IMR-90 (cell line): Measurements from ENCODE around the gene PITPNM1. TPM values are rescaled to one million over a fixed set of nuclear protein-coding genes. Genes with fewer than 3 reads are reported as not detected.

Source experiments
- ATAC-seq: fragments of 200-7000 bp; cut with Tn5 transposase; 2 replicates; pipeline ENCODE4 v1.9.1; 2020; ENCODE audit warnings: low read depth, mild to moderate bottlenecking, moderate library complexity
- BruUV-seq: library from RNA; stranded (reverse); fragments of 400-500 nt; replicated peaks from 2 replicates; lab custom pipeline; 2021; lab: Mats Ljungman, UMichigan
- CTCF ChIA-PET: fragments of 300-600 bp; formaldehyde crosslinking; extraction: SDS; loops from one replicate; lab custom pipeline; 2021; ENCODE audit warnings: antibody characterized with exemption; lab: Yijun Ruan, JAX
- POLR2A ChIA-PET: fragments of 300-600 bp; sonication (Branson Sonifier 250); formaldehyde crosslinking; loops from one replicate; lab custom pipeline; 2022; ENCODE audit warnings: antibody characterized with exemption; ENCODE audit not compliant: unreplicated experiment; lab: Charles Lee
- DNase-seq: peaks from one replicate; pipeline ENCODE4 v3.0.0; 2013
- H2AFZ ChIP-seq: replicated peaks from 2 replicates; pipeline ENCODE3; 2013; ENCODE audit warnings: low read length, mild to moderate bottlenecking; ENCODE audit not compliant: poor library complexity
- H2AK5ac ChIP-seq: 2 replicates; pipeline ENCODE4 v1.6.1; 2013; ENCODE audit warnings: low read depth, low read length, inconsistent platforms
- H2AK9ac ChIP-seq: replicated peaks from 2 replicates; pipeline ENCODE3; 2013; ENCODE audit warnings: mild to moderate bottlenecking, low read depth, low read length, moderate library complexity; ENCODE audit not compliant: poor library complexity
- H2BK120ac ChIP-seq: 2 replicates; pipeline ENCODE4 v1.6.1; 2013; ENCODE audit warnings: low read depth, low read length, inconsistent platforms
- H2BK15ac ChIP-seq: 3 replicates; pipeline ENCODE4 v1.6.1; 2013; ENCODE audit warnings: low read depth, low read length, inconsistent platforms
- H2BK20ac ChIP-seq: 2 replicates; pipeline ENCODE4 v1.6.1; 2013; ENCODE audit warnings: low read depth, mild to moderate bottlenecking, inconsistent platforms, low read length, moderate library complexity
- H2BK5ac ChIP-seq: 2 replicates; pipeline ENCODE4 v1.6.1; 2013; ENCODE audit warnings: mild to moderate bottlenecking, low read depth, low read length, inconsistent platforms; ENCODE audit not compliant: poor library complexity, severe bottlenecking
- H3K14ac ChIP-seq: replicated peaks from 2 replicates; pipeline ENCODE4 v1.6.1; 2013; ENCODE audit warnings: low read depth, low read length, inconsistent platforms
- H3K18ac ChIP-seq: 2 replicates; pipeline ENCODE4 v1.6.1; 2013; ENCODE audit warnings: low read depth, low read length, control low read depth
- H3K23ac ChIP-seq: 2 replicates; pipeline ENCODE4 v1.6.1; 2013; ENCODE audit warnings: low read depth, low read length, inconsistent platforms
- H3K27ac ChIP-seq: 2 replicates; pipeline ENCODE4 v1.5.1; 2013; ENCODE audit warnings: mild to moderate bottlenecking, control low read depth, low read length; ENCODE audit not compliant: insufficient read depth
- H3K27me3 ChIP-seq: 2 replicates; pipeline ENCODE4 v1.6.1; 2013; ENCODE audit warnings: low read length; ENCODE audit not compliant: control insufficient read depth, insufficient read depth
- H3K36me3 ChIP-seq: 2 replicates; pipeline ENCODE4 v1.6.1; 2013; ENCODE audit warnings: low read length, mixed read lengths; ENCODE audit not compliant: control insufficient read depth, insufficient read depth
- H3K4ac ChIP-seq: 2 replicates; pipeline ENCODE4 v1.6.1; 2013; ENCODE audit warnings: low read depth, low read length, inconsistent platforms
- H3K4me1 ChIP-seq: 2 replicates; pipeline ENCODE4 v1.6.1; 2013; ENCODE audit warnings: low read length, mixed read lengths; ENCODE audit not compliant: control insufficient read depth, insufficient read depth
- H3K4me2 ChIP-seq: 2 replicates; pipeline ENCODE4 v1.6.1; 2013; ENCODE audit warnings: low read depth, mild to moderate bottlenecking, control low read depth, low read length, moderate library complexity
- H3K4me3 ChIP-seq: 2 replicates; pipeline ENCODE4 v1.5.1; 2013; ENCODE audit warnings: low read depth, mild to moderate bottlenecking, control low read depth, low read length, moderate library complexity; ENCODE audit not compliant: insufficient read depth
- H3K56ac ChIP-seq: 2 replicates; pipeline ENCODE4 v1.6.1; 2013; ENCODE audit warnings: low read length, inconsistent platforms; ENCODE audit not compliant: insufficient read depth; ENCODE audit errors: extremely low read depth
- H3K79me1 ChIP-seq, 2 experiments: 2 replicates each; pipeline ENCODE4 v1.6.1; 2013; ENCODE audit warnings: low read length in 2 of 2, inconsistent platforms in 1 of 2, low read depth in 1 of 2
- H3K9ac ChIP-seq: 2 replicates; pipeline ENCODE4 v1.6.1; 2013; ENCODE audit warnings: low read depth, low read length, control low read depth
- H3K9me1 ChIP-seq: 2 replicates; pipeline ENCODE4 v1.6.1; 2013; ENCODE audit warnings: low read length, inconsistent platforms; ENCODE audit not compliant: insufficient read depth
- H3K9me3 ChIP-seq: 2 replicates; pipeline ENCODE4 v1.6.1; 2013; ENCODE audit warnings: low read length; ENCODE audit not compliant: control insufficient read depth, insufficient read depth
- H4K20me1 ChIP-seq: 2 replicates; pipeline ENCODE4 v1.6.1; 2013; ENCODE audit warnings: low read length, inconsistent platforms; ENCODE audit not compliant: insufficient read depth
- H4K5ac ChIP-seq: 2 replicates; pipeline ENCODE4 v1.6.1; 2013; ENCODE audit warnings: mild to moderate bottlenecking, low read depth, low read length, control low read depth
- H4K8ac ChIP-seq, 2 experiments: 2 replicates each; pipeline ENCODE4 v1.6.1; 2013; ENCODE audit warnings: low read depth in 2 of 2, low read length in 2 of 2, control low read depth in 1 of 2, inconsistent platforms in 1 of 2
- H4K91ac ChIP-seq: 2 replicates; pipeline ENCODE4 v1.6.1; 2013; ENCODE audit warnings: low read depth, low read length, inconsistent platforms; ENCODE audit not compliant: insufficient read depth
- BHLHE40 ChIP-seq: fragments of 150-350 bp; IDR thresholded peaks from 2 replicates; pipeline ENCODE4 v1.6.1; 2016; ENCODE audit warnings: mild to moderate bottlenecking, low read depth, low read length
- CEBPB ChIP-seq: IDR thresholded peaks from 2 replicates; pipeline ENCODE4 v1.6.1; 2012; ENCODE audit warnings: low read depth, low read length, improper control_type of control experiment
- FOS ChIP-seq: fragments of 150-350 bp; IDR thresholded peaks from 2 replicates; pipeline ENCODE4 v1.6.1; 2016; ENCODE audit warnings: low read depth, low read length
- NFE2L2 ChIP-seq: fragments of 150-350 bp; IDR thresholded peaks from 2 replicates; pipeline ENCODE4 v1.6.1; 2016; ENCODE audit warnings: low read depth, mild to moderate bottlenecking, low read length
- RFX5 ChIP-seq: IDR thresholded peaks from 2 replicates; pipeline ENCODE4 v1.8.0; 2012; ENCODE audit warnings: low read depth, mild to moderate bottlenecking, low read length, moderate library complexity
- SMC3 ChIP-seq: fragments of 150-350 bp; IDR thresholded peaks from 2 replicates; pipeline ENCODE4 v1.6.1; 2016; ENCODE audit warnings: low read depth, mild to moderate bottlenecking, antibody characterized with exemption, low read length, moderate library complexity
- WGBS, 2 experiments: methylation state at CpG; one replicate each; pipeline versions ENCODE4 v1.1.5 to v1.1.7; 2013; ENCODE audit warnings: missing lambda C conversion rate in 2 of 2; ENCODE audit not compliant: insufficient read length in 1 of 2; ENCODE audit errors: extremely low coverage in 2 of 2; 5-methylcytosine and 5-hydroxymethylcytosine counted together
- dilution Hi-C: fragments of 300-500 bp; cut with HindIII; formaldehyde crosslinking; loops from one replicate; pipeline ENCODE4 v1.14.3; 2018; ENCODE audit warnings: low sequenced_read_pairs; ENCODE audit not compliant: unreplicated experiment
- in situ Hi-C: fragments of 300-500 bp; cut with MboI; formaldehyde crosslinking; loops from 3 replicates; pipeline ENCODE4 v1.14.3; 2019; ENCODE audit warnings: low sequenced_read_pairs, inconsistent platforms, mixed read lengths
- intact Hi-C: fragments of 100-400 bp; cut with micrococcal nuclease; formaldehyde crosslinking; loops from 2 replicates; pipeline ENCODE4 v1.10.0; 2022
- polyA plus RNA-seq, 3 experiments: library from polyadenylated mRNA; depleted of rRNA; stranded (reverse); fragments of >200 nt; gene quantifications; 2 replicates each; pipeline ENCODE4 v1.2.3, GENCODE V29; 2012; ENCODE audit warnings: low replicate concordance in 1 of 3
- total RNA-seq: library from RNA; depleted of rRNA; stranded (reverse); fragments of >200 nt; gene quantifications from 2 replicates; pipeline ENCODE4 v1.2.3, GENCODE V29; 2012

Gene PITPNM1
- total and polyA plus RNA-seq, 2 of the 4 experiments (the other 2 are of a cell fraction) = 5.0 to 15.4 TPM

DNA sequence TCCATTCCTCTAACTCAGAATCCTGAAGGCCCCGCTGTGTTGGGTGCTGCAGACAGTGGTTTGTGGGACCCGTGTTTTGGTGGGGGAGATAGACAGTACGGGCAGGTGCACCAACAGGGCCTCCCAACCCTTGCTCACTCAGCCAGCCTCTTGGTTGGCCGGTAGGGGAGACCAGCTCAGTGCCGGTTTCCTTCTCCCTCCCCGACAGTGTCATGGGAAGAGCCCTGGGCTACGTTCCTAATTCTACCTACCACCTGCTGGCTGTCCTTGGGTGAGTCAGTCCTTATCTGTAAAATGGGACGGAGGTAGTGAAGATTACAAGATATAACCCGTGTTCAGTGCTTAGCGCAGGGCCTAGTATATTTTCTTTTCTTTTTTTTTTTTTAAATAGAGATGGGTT, 42.0 kb downstream of the PITPNM1 start:
- ATAC-seq (no peak), DNase-seq (no peak)
- H3K14ac ChIP-seq = no peak overlapping the region
- no peak overlapping the region for H4K5ac ChIP-seq
- no peaks in the 10 kb centered on the region for H3K9me3 ChIP-seq
- peaks cover 12% of the 10 kb centered on the region for H3K9me1 ChIP-seq
- no peak overlapping the region for H4K91ac ChIP-seq
- no peak overlapping the region for H4K8ac ChIP-seq
- peaks cover 2% of the 10 kb centered on the region; the same call in 1 of the 2 replicates for H3K36me3 ChIP-seq
- no peak overlapping the region for H2BK20ac ChIP-seq
- no peak overlapping the region for H3K27ac ChIP-seq
- H3K23ac ChIP-seq = no peak overlapping the region
- no peak overlapping the region for H2BK120ac ChIP-seq
- no peak overlapping the region for H3K4me3 ChIP-seq
- no TSS peak for BruUV-seq
- peaks cover 4 to 19% of the 10 kb centered on the region in 2 experiments; a peak in 2 of 4 replicates for H3K79me1 ChIP-seq
- ChIA-PET CTCF (no interaction called here), POLR2A (no interaction called here)
- no peak overlapping the region for H3K4ac ChIP-seq
- no peak overlapping the region for H3K56ac ChIP-seq
- no peak overlapping the region for H2AK5ac ChIP-seq
- H2AFZ ChIP-seq = no peak overlapping the region
- no peak overlapping the region for H3K4me2 ChIP-seq
- peaks cover 3% of the 10 kb centered on the region for H3K27me3 ChIP-seq
- H4K20me1 ChIP-seq = no peaks in the 10 kb centered on the region
- dilution Hi-C loops = no loop called here
- H3K4me1 ChIP-seq = peaks cover 7% of the 10 kb centered on the region
- in situ Hi-C loops = no loop called here
- intact Hi-C loops = no loop called here
- no peak overlapping the region for H2BK5ac ChIP-seq
- H2AK9ac ChIP-seq = no peak overlapping the region
- no CpG with 5 or more reads among the region's 10 CpGs for WGBS, 2 experiments
- no peak overlapping the region for H2BK15ac ChIP-seq
- no peak overlapping the region for H3K18ac ChIP-seq
- no peak for TF ChIP-seq RFX5
- no peak for TF ChIP-seq FOS
- no peak for TF ChIP-seq BHLHE40
- no peak for TF ChIP-seq CEBPB
- no peak for TF ChIP-seq NFE2L2
- no peak for TF ChIP-seq SMC3
- H3K9ac ChIP-seq = no peak overlapping the region
